NCI-H2107 treated with DMSO at 0.1 percent for 48 hours (cell line): Measurements from ENCODE around the gene KHNYN.

Experiments
- DNase-seq: peaks from one replicate; lab custom pipeline; 2025; ENCODE audit not compliant: unreplicated experiment; lab: John Stamatoyannopoulos, UW

The KHNYN gene

DNA sequence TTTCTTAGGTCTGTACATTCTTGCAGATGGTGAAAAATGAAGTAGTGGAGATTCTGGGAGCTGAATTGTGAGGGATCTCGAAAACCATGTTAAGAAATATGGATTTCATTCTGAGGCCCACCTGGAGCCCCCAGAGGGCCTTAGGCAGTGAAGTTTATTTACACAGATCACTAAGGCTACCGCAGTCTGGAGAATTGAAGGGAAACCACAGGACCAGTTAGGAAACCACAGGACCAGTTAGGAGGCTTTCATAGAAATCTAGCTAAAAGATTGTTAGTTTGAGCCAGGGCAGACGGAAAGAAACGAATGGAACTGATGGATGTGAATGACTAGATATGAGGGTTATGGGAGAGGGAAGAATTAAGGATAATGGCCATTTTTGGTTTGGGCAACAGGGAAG is 7.5 kb upstream of the KHNYN start:
- DNase-seq = no peak

GRCh38 chr14:24422694-24423601 is 6.8 kb upstream of the KHNYN start:
- DNase-seq = no peak

GRCh38 chr14:24425704-24426103 is 4.0 kb upstream of the KHNYN start:
- DNase-seq = no peak

GRCh38 chr14:24426150-24426911 is 3.4 kb upstream of the KHNYN start:
- no peak for DNase-seq

DNA sequence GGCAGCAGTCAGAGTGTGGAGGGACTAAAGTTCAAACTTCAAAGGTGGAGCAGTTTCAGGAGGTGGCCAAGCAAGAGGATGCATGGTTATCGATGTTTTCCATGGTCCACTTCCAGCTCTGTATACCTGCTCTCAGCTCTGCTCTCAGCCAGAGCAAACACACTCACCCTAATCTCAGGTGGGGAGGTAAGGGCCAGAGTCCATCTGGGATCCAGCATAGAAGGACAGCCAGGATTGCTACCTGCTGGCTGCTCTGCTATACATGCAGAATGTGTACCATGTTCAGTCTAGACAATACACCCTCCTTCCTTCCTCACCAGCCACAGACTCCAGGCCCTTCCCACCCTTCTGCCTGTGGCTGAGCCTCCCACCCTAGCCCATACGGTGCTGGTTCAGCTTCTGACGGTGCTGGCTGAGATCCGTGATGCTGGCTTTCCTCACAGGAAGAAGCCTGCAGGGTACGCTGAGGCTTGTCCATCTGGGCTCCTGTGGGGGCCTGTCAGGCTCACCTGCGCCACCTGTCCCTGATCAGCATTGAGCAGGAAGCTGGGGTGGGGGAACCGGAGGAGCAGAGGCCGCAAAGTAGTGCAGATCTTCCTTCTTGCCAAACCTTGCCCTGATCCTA is 2.7 kb upstream of the KHNYN start:
- no peak for DNase-seq

DNA sequence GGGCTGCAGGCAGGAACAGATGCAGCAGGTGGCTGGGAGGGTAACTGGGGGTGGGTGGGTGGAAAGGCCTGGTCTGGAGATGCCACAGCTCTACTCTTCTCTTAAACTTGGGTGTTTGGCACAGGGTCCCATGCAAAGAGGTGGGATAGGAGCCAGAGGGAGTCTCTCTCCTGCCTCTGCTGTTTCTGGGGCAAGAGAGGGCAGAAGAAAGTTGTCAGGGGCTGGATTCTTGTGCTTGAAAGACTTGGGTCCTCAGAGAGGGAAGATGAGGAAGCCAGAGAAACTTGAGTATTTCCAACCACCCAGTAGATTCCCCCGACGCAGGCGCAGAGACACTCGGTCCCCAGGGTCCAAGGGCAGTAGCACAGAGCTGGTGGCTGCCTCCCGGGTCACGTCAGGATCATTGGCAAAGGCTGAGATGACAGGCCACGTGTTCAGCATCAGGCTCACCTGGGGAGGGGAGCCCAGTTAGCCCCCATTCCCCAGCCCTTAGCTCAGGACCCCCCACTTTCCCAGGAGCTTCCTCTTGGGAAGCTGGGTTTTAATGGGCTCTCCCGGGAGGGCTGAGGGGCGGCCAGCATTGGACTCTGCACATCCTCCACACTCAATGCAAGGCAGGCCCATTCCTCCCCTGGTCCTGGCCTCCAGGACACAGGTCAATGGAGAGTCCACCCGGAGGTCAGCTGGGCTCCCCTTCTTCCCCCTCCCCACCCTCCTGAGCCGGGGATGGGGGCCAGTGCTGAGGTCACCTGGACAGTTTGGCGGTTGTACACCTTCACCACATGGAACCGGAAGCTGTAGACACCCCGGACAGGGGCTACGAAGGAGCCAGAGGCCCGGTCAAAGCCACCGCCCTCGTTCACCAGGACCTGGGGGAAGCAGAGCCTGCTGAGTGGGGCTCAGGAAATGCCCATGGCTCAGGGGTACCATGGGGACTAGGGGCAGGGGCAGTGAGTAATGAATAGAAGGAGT is 1.9 kb upstream of the KHNYN start:
- no peak for DNase-seq

GRCh38 chr14:24428628-24429394 is 943 bp upstream of the KHNYN start:
- no peak for DNase-seq

DNA sequence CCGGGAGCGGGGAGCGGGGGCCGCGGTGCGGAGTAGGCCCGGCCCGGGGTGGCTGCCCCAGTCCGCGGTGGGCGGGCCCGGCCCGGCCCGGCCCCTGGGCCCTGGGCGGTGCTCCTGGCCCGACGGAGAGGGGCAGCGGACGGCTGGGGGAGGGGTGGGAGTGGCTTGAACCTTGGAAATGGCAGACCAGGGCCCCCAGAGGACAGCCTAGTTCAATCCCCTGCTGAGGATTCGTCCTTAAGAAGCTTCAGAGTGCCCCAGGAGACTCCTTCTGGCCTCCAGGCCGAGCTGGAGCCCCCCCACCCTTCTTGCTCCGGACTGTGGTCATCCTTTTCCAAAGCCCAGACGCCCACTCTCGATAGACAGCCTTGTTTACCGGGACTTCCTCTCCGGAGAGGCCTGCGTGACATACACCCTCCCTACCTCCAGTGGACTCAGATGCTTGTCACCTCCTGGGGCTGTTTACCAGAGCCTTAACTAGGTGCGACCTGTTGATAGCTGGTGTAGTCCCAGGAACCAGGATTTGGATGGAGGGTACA is 458 bp downstream of the KHNYN start:
- no peak for DNase-seq

DNA sequence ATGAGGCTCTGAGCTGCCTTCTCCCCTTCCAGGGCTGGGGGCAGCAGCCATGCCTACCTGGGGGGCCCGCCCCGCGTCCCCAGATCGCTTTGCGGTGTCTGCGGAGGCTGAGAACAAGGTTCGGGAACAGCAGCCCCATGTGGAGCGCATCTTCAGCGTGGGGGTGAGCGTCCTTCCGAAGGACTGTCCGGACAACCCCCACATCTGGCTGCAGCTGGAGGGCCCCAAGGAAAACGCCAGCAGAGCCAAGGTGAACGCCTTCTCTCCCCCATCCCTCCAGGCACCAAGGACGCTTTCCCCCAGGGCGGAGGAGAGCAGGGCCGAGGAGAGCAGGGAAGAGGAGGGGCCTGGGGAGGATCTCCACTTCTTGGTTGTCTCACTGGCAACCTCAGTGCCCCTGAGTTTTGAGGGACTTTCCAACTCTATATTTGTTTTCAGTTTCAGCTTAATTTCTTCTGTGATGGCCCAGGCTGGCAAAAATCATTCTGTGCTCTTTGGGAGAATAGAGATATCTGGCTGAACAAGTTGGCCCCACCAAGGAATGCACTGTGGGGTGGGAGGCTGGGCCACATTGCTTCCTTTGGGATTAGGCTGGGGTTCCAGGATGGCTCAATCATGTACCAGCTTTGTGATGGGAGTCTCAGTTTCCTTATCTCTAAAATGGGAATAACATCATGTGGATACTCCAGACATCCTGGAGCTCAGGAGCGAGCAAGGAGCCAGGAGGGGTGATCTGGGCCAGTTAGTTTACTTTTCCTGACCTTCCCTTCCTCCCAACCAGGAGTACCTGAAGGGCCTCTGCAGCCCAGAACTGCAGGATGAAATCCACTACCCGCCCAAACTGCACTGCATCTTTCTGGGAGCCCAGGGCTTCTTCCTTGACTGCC is 1.2 kb downstream of the KHNYN start:
- no peak for DNase-seq

DNA sequence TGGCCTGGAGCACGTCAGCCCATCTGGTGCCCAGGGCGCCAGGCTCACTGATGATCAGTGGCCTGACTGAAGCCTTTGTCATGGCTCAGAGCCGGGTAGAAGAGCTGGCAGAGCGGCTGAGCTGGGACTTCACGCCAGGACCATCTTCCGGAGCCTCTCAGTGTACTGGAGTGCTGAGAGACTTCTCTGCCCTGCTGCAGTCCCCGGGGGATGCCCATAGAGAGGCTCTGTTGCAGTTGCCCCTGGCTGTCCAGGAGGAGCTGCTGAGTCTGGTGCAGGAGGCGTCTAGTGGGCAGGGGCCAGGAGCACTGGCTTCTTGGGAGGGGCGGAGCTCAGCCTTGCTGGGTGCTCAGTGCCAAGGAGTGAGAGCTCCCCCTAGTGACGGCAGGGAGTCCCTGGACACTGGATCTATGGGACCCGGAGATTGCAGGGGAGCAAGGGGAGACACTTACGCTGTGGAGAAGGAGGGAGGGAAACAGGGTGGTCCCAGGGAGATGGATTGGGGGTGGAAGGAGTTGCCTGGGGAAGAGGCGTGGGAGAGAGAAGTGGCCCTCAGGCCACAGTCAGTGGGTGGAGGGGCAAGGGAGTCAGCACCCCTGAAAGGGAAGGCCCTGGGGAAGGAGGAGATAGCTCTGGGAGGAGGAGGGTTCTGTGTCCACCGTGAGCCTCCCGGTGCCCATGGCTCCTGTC is 2.0 kb downstream of the KHNYN start:
- DNase-seq = peak; percentile 74

GRCh38 chr14:24432259-24433131 is 2.7 kb downstream of the KHNYN start:
- no peak for DNase-seq

GRCh38 chr14:24434036-24434435 is 4.3 kb downstream of the KHNYN start:
- no peak for DNase-seq

DNA sequence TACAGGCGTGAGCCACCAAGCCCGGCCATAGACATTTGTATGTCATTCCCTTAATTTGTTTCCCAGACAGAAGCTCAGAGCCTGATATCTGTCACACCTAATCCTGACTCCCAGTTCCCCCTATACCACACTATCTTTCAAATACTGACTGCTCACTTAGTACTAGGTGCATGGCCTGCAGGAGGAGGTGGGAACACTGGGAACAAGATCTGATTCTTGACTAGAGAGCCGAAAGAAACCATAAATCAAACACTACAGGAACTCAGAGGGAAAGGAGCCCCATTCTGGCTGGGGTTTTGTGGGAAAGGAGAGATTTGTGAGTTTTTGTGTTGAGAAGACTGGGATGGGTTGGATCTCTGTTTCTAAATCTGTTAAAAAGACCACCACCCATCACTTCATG is 4.9 kb downstream of the KHNYN start:
- DNase-seq = no peak

DNA sequence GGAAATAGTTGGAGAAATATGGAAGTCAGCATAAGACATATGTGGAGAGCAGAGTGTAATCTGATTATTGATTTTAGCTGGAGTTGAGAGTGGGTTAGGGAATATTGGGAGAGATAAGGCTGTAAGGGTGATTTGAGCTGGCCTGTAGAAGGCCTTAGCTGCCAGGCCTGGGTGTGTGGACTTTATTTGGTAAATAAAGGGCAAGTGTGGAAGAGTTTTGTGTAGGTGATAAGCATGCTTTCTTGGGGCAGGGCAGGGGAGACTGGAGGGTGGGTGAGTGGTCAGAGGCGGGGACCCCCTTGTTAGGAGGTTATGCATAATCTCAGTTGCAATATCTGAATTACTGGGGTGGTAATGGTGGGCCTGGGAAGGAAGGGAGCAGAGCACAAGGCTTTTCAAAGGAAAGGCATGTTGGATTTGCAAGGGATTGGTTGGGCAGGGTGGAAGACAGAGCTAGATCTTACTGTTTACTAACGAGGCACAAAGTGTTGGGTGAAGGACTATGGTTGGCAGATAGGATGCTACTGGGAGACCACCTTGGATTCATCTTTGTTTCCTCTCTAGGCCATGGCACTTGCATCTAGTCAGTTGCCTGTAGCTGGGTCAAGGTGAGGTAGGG is 5.5 kb downstream of the KHNYN start:
- DNase-seq = no peak

GRCh38 chr14:24435998-24436354 is 6.2 kb downstream of the KHNYN start:
- no peak for DNase-seq

DNA sequence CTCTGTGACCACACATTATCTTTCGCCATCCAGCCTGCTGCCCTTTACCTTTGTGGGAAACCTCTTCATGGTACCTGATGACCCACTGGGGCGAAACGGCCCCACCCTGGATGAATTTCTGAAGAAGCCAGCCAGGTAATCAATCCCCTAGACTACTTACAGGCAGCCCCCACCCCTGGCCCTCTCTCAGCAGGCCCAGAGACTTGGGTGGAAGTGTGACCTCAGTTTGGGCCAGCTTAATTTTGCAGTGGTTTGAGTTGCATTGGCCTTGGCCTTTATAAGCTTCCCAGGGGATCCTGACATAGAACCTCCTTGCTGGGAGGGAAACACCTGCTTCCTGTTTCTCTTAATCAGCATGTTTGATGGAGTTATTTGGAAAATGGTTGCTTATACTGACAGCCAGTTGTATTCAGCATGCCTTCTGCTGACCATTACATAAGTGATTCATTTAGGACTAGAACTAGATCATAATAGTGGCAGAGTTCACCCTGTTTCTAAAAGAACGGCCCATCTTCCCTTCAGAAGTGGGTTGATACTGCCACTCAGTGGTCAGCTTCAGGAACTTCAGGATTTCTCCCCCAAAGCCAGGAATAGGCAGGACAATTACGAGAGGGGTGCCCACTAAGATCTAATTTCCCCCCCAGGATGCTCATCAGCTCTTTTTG is 6.7 kb downstream of the KHNYN start:
- peak; percentile 78 for DNase-seq
